ENCODE results near the gene ZBTB20.

Gene ZBTB20

GRCh38 chr3:114351123-114351821 lies 795.8 kb downstream of the ZBTB20 start:
- no peak for DNase-seq

GRCh38 chr3:114350690-114351089 lies 796.4 kb downstream of the ZBTB20 start:
- DNase-seq: no peak

- DNase-seq: no peak
Measured at GRCh38 chr3:114350271-114350670, 796.8 kb downstream of the ZBTB20 start.

- no peak for DNase-seq
Measured at GRCh38 chr3:114344492-114344891, 802.6 kb downstream of the ZBTB20 start.

- DNase-seq: peak; percentile 32
Measured at GRCh38 chr3:114338651-114339357, 808.3 kb downstream of the ZBTB20 start.

- no peak for DNase-seq
Measured at GRCh38 chr3:114336857-114337256, 810.2 kb downstream of the ZBTB20 start.

- DNase-seq: peak; percentile 10
Measured at GRCh38 chr3:114336122-114336697, 810.9 kb downstream of the ZBTB20 start.

- no peak for DNase-seq
Measured at GRCh38 chr3:114333923-114334240, 813.2 kb downstream of the ZBTB20 start.

- no peak for DNase-seq
Measured at GRCh38 chr3:114333180-114333922, 813.7 kb downstream of the ZBTB20 start.

GRCh38 chr3:114332342-114333179 lies 814.5 kb downstream of the ZBTB20 start:
- no peak for DNase-seq

- no peak for DNase-seq
Measured at GRCh38 chr3:114331710-114332109, 815.4 kb downstream of the ZBTB20 start.

- no peak for DNase-seq
Measured at GRCh38 chr3:114331007-114331406, 816.1 kb downstream of the ZBTB20 start.

- DNase-seq: no peak
Measured at GRCh38 chr3:114329823-114330222, 817.3 kb downstream of the ZBTB20 start.

GRCh38 chr3:114328345-114328744 lies 818.7 kb downstream of the ZBTB20 start:
- DNase-seq: no peak

- no peak for DNase-seq
Measured at GRCh38 chr3:114327665-114328064, 819.4 kb downstream of the ZBTB20 start.

- DNase-seq: no peak
Measured at GRCh38 chr3:114323546-114324254, 823.4 kb downstream of the ZBTB20 start.

GRCh38 chr3:114320246-114320645 lies 826.8 kb downstream of the ZBTB20 start:
- DNase-seq: no peak

GRCh38 chr3:114319453-114319852 lies 827.6 kb downstream of the ZBTB20 start:
- DNase-seq: no peak

- no peak for DNase-seq
Measured at GRCh38 chr3:114318295-114318694, 828.8 kb downstream of the ZBTB20 start.

GRCh38 chr3:114314282-114314681 lies 832.8 kb downstream of the ZBTB20 start:
- DNase-seq: no peak

- no peak for DNase-seq
Measured at GRCh38 chr3:114313426-114313825, 833.7 kb downstream of the ZBTB20 start.

- no peak for DNase-seq
Measured at GRCh38 chr3:114310695-114311094, 836.4 kb downstream of the ZBTB20 start.

Measured in inflammatory macrophage treated with lipopolysaccharide for 4 hours (primary cell).